Measurements from ENCODE around the gene RAPGEF1. TPM values are rescaled to one million over a fixed set of nuclear protein-coding genes. Genes with fewer than 3 reads are reported as not detected.

Gene RAPGEF1
- total RNA-seq, 4 donors from 2014 or later = 32.0 to 57.3 (median 38.9) TPM

DNA sequence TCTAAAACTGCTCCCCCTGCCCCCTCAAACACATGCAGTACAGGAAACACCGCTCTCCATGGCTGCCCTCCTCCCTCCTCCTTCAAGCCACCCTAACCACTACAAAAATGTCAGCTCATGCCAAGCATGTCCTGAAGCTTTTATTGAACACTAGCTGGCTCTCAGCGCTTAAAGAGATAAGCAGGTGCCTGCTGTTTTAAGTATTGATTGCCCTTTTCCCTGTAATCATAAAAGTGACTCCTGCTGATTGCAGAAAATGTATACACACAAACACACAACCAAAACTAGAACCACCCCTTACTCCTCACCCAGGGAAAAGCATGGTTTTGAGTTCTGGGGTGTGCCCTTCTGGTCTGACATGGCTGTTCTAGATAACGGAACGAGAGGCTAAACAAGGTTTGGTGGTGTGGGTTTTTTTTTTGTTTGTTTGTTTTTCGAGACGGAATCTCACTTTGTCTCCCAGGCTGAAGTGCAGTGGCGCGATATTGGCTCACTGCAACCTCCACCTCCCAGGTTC, 205.1 kb downstream of the RAPGEF1 start:
- no peaks in the 10 kb centered on the region for H3K9me3 ChIP-seq
- peaks cover 0 to 3% of the 10 kb centered on the region in 2 donors for H3K27me3 ChIP-seq
- TF ChIP-seq, protein P1, sequence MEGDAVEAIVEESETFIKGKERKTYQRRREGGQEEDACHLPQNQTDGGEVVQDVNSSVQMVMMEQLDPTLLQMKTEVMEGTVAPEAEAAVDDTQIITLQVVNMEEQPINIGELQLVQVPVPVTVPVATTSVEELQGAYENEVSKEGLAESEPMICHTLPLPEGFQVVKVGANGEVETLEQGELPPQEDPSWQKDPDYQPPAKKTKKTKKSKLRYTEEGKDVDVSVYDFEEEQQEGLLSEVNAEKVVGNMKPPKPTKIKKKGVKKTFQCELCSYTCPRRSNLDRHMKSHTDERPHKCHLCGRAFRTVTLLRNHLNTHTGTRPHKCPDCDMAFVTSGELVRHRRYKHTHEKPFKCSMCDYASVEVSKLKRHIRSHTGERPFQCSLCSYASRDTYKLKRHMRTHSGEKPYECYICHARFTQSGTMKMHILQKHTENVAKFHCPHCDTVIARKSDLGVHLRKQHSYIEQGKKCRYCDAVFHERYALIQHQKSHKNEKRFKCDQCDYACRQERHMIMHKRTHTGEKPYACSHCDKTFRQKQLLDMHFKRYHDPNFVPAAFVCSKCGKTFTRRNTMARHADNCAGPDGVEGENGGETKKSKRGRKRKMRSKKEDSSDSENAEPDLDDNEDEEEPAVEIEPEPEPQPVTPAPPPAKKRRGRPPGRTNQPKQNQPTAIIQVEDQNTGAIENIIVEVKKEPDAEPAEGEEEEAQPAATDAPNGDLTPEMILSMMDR (IDR thresholded peaks at IDR 0.05) = no peak
- TF ChIP-seq EP300 (IDR thresholded peaks at IDR 0.05) = no peak
- no peak for TF ChIP-seq POLR2A (IDR thresholded peaks at IDR 0.05)
- 53 to 62% methylated on average over 8 of the region's 8 CpGs for WGBS, 2 donors
- H3K4me3 ChIP-seq = no peak overlapping the region
- DNase-seq (ENCODE audit: low spot score in 2 of 2) = no peak
- H3K27ac ChIP-seq = no peak overlapping the region
- H3K36me3 ChIP-seq = no peaks in the 10 kb centered on the region
- peaks cover 0 to 12% (median 9%) of the 10 kb centered on the region in 4 donors for H3K4me1 ChIP-seq

- H3K27ac ChIP-seq = peak within 1 kb of the TSS; percentile 61 to 90 (median 86)
- peaks cover 0 to 34% (median 9%) of the 10 kb centered on the region in 3 donors for H3K36me3 ChIP-seq
- peak within 1 kb of the TSS; percentile 80 to 100 (median 87) for H3K4me3 ChIP-seq
- H3K9me3 ChIP-seq = no peaks in the 10 kb centered on the region
- TF ChIP-seq, protein P1 (IDR thresholded peaks at IDR 0.05) = peak in 1 of 5 experiments; percentile 10
- peak; percentile 41 to 80 for TF ChIP-seq POLR2A (IDR thresholded peaks at IDR 0.05)
- TF ChIP-seq EP300 (IDR thresholded peaks at IDR 0.05) = peak in 1 of 2 donors; percentile 76
- DNase-seq (ENCODE audit: low spot score in 2 of 2) = peak; percentile 42 to 47
- no peaks in the 10 kb centered on the region for H3K27me3 ChIP-seq
- H3K4me1 ChIP-seq = peaks cover 0 to 18% (median 12%) of the 10 kb centered on the region in 4 donors
- 11% methylated on average over 20 to 41 of the region's 103 CpGs for WGBS, 2 donors
Measured at GRCh38 chr9:131530920-131531832, 208.7 kb downstream of the RAPGEF1 start, which contains the start of gene UCK1. Gene UCK1, minus strand, starts transcription at chr9:131531263. Its CDS starts 89 bp downstream, at chr9:131531174.

DNA sequence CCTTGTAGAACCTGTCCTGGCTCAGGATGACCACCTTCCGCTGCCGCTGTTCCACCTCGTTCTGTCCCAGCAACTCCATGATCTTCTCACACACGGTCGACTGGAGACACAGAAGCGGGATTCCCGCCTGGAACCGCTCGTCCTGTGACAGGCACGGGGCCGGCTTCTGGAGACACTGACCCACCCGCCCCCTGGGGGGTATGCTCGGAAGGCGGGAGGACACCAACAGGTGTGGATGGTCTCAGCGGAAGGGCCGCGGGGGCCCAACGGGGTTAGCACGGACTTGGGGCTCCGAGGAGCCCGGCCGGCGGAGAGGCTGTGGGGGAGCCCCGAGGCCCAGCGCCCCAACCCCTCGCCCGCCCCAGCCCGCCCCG, 209.3 kb downstream of the RAPGEF1 start:
- Histone ChIP-seq H3K27me3 (no peaks in the 10 kb centered on the region), H3K27ac (peak overlapping the region; percentile 61 to 90 (median 86)), H3K4me3 (peak overlapping the region; percentile 80 to 100 (median 87)), H3K9me3 (no peaks in the 10 kb centered on the region), H3K4me1 (peaks cover 0 to 18% (median 12%) of the 10 kb centered on the region in 4 donors), H3K36me3 (peaks cover 0 to 40% (median 9%) of the 10 kb centered on the region in 3 donors)
- WGBS, 2 donors = 2 to 29% methylated on average over 2 to 21 of the region's 29 CpGs
- DNase-seq (ENCODE audit: low spot score in 2 of 2) = peak in 1 of 2 donors; percentile 33
- TF ChIP-seq, protein P1 (IDR thresholded peaks at IDR 0.05) = no peak
- TF ChIP-seq EP300 (IDR thresholded peaks at IDR 0.05) (no peak), POLR2A (IDR thresholded peaks at IDR 0.05) (no peak)

DNA sequence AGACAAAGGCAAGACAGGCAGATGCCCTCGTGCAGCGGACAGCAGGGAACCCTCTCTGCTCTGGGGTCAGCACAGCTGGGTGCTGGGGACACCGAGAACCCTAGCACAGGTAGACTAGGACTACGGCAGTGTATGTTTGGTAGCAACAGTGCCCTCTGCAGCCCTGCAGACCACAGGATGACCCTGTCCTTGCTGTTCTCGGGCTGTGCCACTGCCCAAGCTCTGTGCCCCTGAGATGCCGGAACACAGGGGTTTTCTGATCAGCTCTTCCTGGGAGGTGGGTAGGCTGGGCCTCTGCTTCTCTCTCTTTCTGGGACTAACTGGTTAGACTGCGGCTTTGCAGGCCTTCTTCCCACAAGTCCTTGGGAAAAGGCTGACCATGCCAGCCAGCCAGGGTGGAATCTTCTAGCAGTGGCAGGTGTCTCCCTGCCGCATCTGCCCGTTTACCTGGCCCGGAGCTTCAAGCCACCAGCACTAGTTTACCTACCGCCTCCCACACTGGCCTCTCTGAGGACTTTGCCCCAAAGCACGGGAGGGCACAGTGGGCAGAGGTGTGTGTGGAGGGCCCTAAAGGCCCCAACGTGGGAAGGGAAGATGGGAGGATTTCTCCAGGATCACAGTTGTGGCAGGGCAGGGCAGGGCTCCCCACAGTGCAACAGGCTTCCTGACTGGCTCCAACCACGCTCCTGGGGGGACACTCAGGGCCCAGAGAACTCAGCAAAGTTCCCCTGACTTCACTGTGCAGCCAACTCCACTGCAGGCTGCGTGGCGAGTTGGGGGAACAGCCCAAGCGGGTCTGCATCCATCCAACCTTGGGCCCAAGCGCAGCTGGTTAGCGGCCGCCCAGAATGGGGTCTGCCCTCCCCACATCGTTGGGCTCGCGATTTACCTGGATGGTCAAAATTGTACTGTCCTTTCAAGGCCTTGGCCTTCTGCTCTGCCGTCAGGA, 210.0 kb downstream of the RAPGEF1 start:
- Histone ChIP-seq H3K27ac (peak overlapping the region; percentile 61 to 90 (median 86)), H3K36me3 (peaks cover under 1 to 47% (median 9%) of the 10 kb centered on the region in 3 donors), H3K9me3 (no peaks in the 10 kb centered on the region), H3K4me1 (peaks cover 0 to 18% (median 12%) of the 10 kb centered on the region in 4 donors), H3K4me3 (peak overlapping the region; percentile 80 to 100 (median 87)), H3K27me3 (no peaks in the 10 kb centered on the region)
- TF ChIP-seq EP300 (IDR thresholded peaks at IDR 0.05) (no peak), POLR2A (IDR thresholded peaks at IDR 0.05) (no peak)
- TF ChIP-seq, protein P1 (IDR thresholded peaks at IDR 0.05) = no peak
- WGBS, 2 donors = 48 to 54% methylated on average over 21 to 23 of the region's 24 CpGs
- DNase-seq (ENCODE audit: low spot score in 2 of 2) = no peak

Measured in tibial nerve (tissue), 4 donors.